Panc1 (cell line): Measurements from ENCODE around the gene C21orf91.

Experiments
- CTCF ChIP-seq: fragments of 450-650 bp; IDR thresholded peaks from 2 replicates; pipeline ENCODE4 v1.5.1; 2017; ENCODE audit warnings: mild to moderate bottlenecking
- POLR2AphosphoS5 ChIP-seq: IDR thresholded peaks from 2 replicates; pipeline ENCODE4 v1.6.1; 2012; ENCODE audit warnings: mild to moderate bottlenecking, low read depth, low read length, moderate library complexity
- REST ChIP-seq, 2 experiments: IDR thresholded peaks; 2 replicates each; pipeline ENCODE4 v1.6.1; 2011 to 2012; ENCODE audit warnings: low read depth in 2 of 2, control low read depth in 1 of 2, low read length in 1 of 2, mild to moderate bottlenecking in 1 of 2, moderate library complexity in 1 of 2; ENCODE audit not compliant: insufficient read depth in 1 of 2
- SIN3A ChIP-seq: IDR thresholded peaks from 2 replicates; pipeline ENCODE4 v1.6.1; 2012; ENCODE audit warnings: low read depth, mild to moderate bottlenecking, low read length, moderate library complexity, borderline replicate concordance; ENCODE audit not compliant: insufficient read depth
- TCF7L2 ChIP-seq: IDR thresholded peaks from 2 replicates; pipeline ENCODE4 v1.6.1; 2011; ENCODE audit warnings: mild to moderate bottlenecking, low read depth, low read length, inconsistent platforms

GRCh38 chr21:17829472-17829871, 10.3 kb upstream of the C21orf91 start:
- no peak for TF ChIP-seq CTCF
- TF ChIP-seq POLR2AphosphoS5, result no peak
- TF ChIP-seq SIN3A, result no peak
- TF ChIP-seq REST (IDR thresholded peaks at IDR 0.05; ENCODE audit: insufficient read depth in 1 of 2, low read depth in 2 of 2, low read length in 1 of 2), result no peak
- TF ChIP-seq TCF7L2, result no peak
